ENCODE data around the gene MASP2. TPM values are rescaled to one million over a fixed set of nuclear protein-coding genes. Genes with fewer than 3 reads are reported as not detected.

MASP2 gene
- total RNA-seq, 1 donor from 2014 or later: not detected

DNA sequence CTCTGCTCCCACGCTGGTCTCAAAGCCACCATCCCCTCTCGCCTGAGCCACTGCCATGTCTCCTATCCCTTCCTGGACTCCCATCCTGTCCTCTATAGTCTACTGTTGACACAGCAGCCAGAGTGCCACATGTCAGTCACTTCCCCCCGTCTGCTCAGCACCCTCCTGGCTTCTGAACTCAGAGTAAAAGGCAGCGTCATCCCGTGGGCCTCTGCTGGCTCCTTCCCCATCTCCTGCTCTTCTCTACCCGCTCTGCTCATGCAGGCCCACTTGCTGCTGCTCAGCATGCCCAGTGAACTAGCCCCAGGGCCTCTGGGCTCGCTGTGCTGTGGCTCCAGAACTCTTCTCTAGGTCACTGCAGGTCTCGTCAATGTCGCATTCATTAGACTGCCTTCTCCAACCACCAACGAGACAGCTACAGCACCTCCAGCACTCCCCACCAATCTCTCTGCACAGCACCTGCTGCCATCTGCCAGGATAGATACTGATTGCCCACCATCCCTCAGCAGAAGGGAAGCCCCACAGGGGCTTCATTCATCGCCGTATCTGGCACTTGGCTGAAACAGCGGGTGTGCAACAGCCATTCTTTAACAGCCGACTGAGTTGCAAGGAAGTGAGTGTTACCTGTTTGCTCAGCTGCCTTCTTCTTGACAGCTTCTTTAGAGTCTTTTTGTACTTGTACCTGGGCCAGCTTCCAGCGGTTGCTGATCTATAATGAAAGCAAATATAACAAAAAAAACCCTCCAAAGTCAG is 24.6 kb upstream of the MASP2 start:
- Mint-ChIP-seq H3K9me3 (ENCODE audit: low read depth) (no peaks in the 10 kb centered on the region), H3K36me3 (ENCODE audit: insufficient read depth) (peaks cover 26% of the 10 kb centered on the region), H3K4me1 (ENCODE audit: low read depth) (peaks cover 2% of the 10 kb centered on the region), H3K27ac (peak overlapping the region; percentile 47), H3K4me3 (ENCODE audit: low read depth) (no peak overlapping the region), H3K27me3 (no peaks in the 10 kb centered on the region)
- DNase-seq (ENCODE audit: low spot score, unreplicated experiment): no peak
- TF ChIP-seq, protein P1, sequence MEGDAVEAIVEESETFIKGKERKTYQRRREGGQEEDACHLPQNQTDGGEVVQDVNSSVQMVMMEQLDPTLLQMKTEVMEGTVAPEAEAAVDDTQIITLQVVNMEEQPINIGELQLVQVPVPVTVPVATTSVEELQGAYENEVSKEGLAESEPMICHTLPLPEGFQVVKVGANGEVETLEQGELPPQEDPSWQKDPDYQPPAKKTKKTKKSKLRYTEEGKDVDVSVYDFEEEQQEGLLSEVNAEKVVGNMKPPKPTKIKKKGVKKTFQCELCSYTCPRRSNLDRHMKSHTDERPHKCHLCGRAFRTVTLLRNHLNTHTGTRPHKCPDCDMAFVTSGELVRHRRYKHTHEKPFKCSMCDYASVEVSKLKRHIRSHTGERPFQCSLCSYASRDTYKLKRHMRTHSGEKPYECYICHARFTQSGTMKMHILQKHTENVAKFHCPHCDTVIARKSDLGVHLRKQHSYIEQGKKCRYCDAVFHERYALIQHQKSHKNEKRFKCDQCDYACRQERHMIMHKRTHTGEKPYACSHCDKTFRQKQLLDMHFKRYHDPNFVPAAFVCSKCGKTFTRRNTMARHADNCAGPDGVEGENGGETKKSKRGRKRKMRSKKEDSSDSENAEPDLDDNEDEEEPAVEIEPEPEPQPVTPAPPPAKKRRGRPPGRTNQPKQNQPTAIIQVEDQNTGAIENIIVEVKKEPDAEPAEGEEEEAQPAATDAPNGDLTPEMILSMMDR (IDR thresholded peaks at IDR 0.05; ENCODE audit: unreplicated experiment): no peak

DNA sequence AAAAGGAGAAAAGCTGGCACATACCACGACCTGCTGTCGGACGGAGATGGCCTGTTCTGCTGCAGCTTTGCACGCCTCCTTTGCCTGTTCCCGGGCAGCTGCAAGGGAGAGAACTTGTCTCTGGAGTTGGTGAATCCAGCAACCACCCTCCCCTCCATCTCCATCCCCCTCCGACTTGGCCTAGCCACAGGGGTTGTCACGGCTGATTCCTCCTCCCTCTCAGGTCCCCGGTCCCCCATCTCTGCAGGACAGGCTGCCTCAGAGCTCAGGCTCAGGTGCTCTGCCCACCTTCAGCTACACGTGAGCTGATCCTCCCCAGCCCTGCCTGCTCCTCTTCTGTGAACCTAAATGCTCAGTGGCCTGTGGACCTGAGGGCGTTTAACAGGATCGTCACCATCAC is 23.8 kb upstream of the MASP2 start:
- no peak for DNase-seq (ENCODE audit: low spot score, unreplicated experiment)
- H3K4me3 Mint-ChIP-seq (ENCODE audit: low read depth): no peak overlapping the region
- peak overlapping the region; percentile 5 for H3K27ac Mint-ChIP-seq
- no peaks in the 10 kb centered on the region for H3K9me3 Mint-ChIP-seq (ENCODE audit: low read depth)
- peaks cover 27% of the 10 kb centered on the region for H3K36me3 Mint-ChIP-seq (ENCODE audit: insufficient read depth)
- TF ChIP-seq, protein P1 (IDR thresholded peaks at IDR 0.05; ENCODE audit: unreplicated experiment): no peak
- H3K27me3 Mint-ChIP-seq: no peaks in the 10 kb centered on the region
- peaks cover 2% of the 10 kb centered on the region for H3K4me1 Mint-ChIP-seq (ENCODE audit: low read depth)

DNA sequence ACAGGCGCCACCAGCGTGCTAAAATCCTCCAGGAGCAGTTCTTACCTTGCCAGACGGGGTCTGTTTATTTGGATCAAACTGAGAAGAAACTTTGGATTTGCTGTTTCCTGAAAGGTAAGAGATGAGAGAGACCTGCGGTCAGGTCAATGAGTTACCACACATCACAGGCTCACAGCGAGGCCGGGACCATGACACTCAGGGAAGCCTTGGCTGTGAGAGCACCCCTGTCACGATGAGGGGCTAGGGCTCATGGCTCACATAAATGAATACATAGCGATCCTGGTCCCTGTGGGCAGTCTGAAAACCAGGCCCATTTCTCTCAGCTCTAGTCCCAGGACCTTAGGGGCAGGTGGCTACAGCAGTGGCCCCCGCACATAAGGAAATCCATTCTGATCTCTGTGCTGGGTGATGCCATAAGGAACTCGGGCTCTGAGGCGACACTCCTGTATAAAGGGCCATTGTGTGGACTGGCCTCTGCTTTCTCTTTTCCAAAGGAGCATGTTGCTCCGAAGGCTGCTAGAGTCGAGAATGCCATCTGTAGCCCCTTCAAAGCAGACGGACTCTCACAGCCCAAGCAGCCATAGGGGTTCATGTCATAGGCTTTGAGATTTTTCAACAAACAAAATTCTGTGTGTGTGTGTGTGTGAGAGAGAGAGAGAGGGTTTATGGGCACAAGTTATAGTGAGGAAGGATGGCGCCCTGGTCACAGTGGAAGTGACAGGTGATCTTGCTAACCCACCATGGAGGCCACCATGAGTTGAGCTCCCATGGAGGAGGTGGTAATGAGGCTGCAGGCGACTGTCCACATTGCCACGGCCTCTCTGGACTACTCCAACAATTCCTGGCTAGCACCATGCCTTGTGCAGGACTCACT is 21.8 kb upstream of the MASP2 start:
- DNase-seq (ENCODE audit: low spot score, unreplicated experiment): no peak
- H3K27ac Mint-ChIP-seq: no peak overlapping the region
- peaks cover 35% of the 10 kb centered on the region for H3K36me3 Mint-ChIP-seq (ENCODE audit: insufficient read depth)
- no peak overlapping the region for H3K4me3 Mint-ChIP-seq (ENCODE audit: low read depth)
- TF ChIP-seq, protein P1 (IDR thresholded peaks at IDR 0.05; ENCODE audit: unreplicated experiment): no peak
- H3K27me3 Mint-ChIP-seq: no peaks in the 10 kb centered on the region
- peaks cover 2% of the 10 kb centered on the region for H3K4me1 Mint-ChIP-seq (ENCODE audit: low read depth)
- H3K9me3 Mint-ChIP-seq (ENCODE audit: low read depth): no peaks in the 10 kb centered on the region

- peaks cover 39% of the 10 kb centered on the region for H3K36me3 Mint-ChIP-seq (ENCODE audit: insufficient read depth)
- no peak for DNase-seq (ENCODE audit: low spot score, unreplicated experiment)
- H3K27me3 Mint-ChIP-seq: no peaks in the 10 kb centered on the region
- no peak overlapping the region for H3K27ac Mint-ChIP-seq
- TF ChIP-seq, protein P1 (IDR thresholded peaks at IDR 0.05; ENCODE audit: unreplicated experiment): no peak
- H3K4me3 Mint-ChIP-seq (ENCODE audit: low read depth): no peak overlapping the region
- no peaks in the 10 kb centered on the region for H3K9me3 Mint-ChIP-seq (ENCODE audit: low read depth)
- peaks cover 2% of the 10 kb centered on the region for H3K4me1 Mint-ChIP-seq (ENCODE audit: low read depth)
These were observed 20.9 kb upstream of the MASP2 start for GRCh38 chr1:11067716-11068599.

- peaks cover 35% of the 10 kb centered on the region for H3K36me3 Mint-ChIP-seq (ENCODE audit: insufficient read depth)
- no peak overlapping the region for H3K4me3 Mint-ChIP-seq (ENCODE audit: low read depth)
- no peaks in the 10 kb centered on the region for H3K9me3 Mint-ChIP-seq (ENCODE audit: low read depth)
These were observed 18.8 kb upstream of the MASP2 start for GRCh38 chr1:11065796-11066195.

More at GRCh38 chr1:11065796-11066195, 18.8 kb upstream of the MASP2 start:
- peaks cover 2% of the 10 kb centered on the region for H3K4me1 Mint-ChIP-seq (ENCODE audit: low read depth)
- H3K27me3 Mint-ChIP-seq: no peaks in the 10 kb centered on the region
- no peak overlapping the region for H3K27ac Mint-ChIP-seq
- DNase-seq (ENCODE audit: low spot score, unreplicated experiment): no peak
- TF ChIP-seq, protein P1 (IDR thresholded peaks at IDR 0.05; ENCODE audit: unreplicated experiment): no peak

Measured in progenitor cell of endocrine pancreas (in vitro differentiated cells).